Measurements from ENCODE around the gene LAPTM5.
"Not testable (repeated sequence)": the region's sequence is repeated elsewhere in the genome, so short reads cannot be mapped to it uniquely, and the experiment has no call there.

The LAPTM5 gene

GRCh38 chr1:30768830-30769718 lies 11.5 kb upstream of the LAPTM5 start:
- TF ChIP-seq CTCF (IDR thresholded peaks at IDR 0.05; ENCODE audit: low read depth, low read length): no peak
- DNase-seq (ENCODE audit: extremely low read depth, low read depth): no peak

- no peak for DNase-seq (ENCODE audit: extremely low read depth, low read depth)
- TF ChIP-seq CTCF (IDR thresholded peaks at IDR 0.05; ENCODE audit: low read depth, low read length): no peak
Measured at GRCh38 chr1:30768159-30768829, 10.7 kb upstream of the LAPTM5 start.

- DNase-seq (ENCODE audit: extremely low read depth, low read depth): not testable (repeated sequence)
Measured at GRCh38 chr1:30766948-30767347, 9.4 kb upstream of the LAPTM5 start.

- DNase-seq (ENCODE audit: extremely low read depth, low read depth): no peak
- TF ChIP-seq CTCF (IDR thresholded peaks at IDR 0.05; ENCODE audit: low read depth, low read length): no peak
Measured at GRCh38 chr1:30765556-30766434, 8.2 kb upstream of the LAPTM5 start.

GRCh38 chr1:30764939-30765555 lies 7.5 kb upstream of the LAPTM5 start:
- no peak for DNase-seq (ENCODE audit: extremely low read depth, low read depth)
- TF ChIP-seq CTCF (IDR thresholded peaks at IDR 0.05; ENCODE audit: low read depth, low read length): no peak

GRCh38 chr1:30764396-30764795 lies 6.8 kb upstream of the LAPTM5 start:
- no peak for TF ChIP-seq CTCF (IDR thresholded peaks at IDR 0.05; ENCODE audit: low read depth, low read length)
- DNase-seq (ENCODE audit: extremely low read depth, low read depth): no peak

- no peak for TF ChIP-seq CTCF (IDR thresholded peaks at IDR 0.05; ENCODE audit: low read depth, low read length)
- DNase-seq (ENCODE audit: extremely low read depth, low read depth): no peak
Measured at GRCh38 chr1:30763651-30764248, 6.2 kb upstream of the LAPTM5 start.

Data from AG09319 (cell line).